Suprapubic skin (tissue), 4 donors: ENCODE measurements around the gene EFEMP2. TPM values are rescaled to one million over a fixed set of nuclear protein-coding genes. Genes with fewer than 3 reads are reported as not detected.

Source experiments
- DNase-seq, 2 donors: peaks; one replicate each; pipeline ENCODE4 v3.0.0-alpha.2; 2019; ENCODE audit warnings: low spot score in 2 of 2
- H3K27ac ChIP-seq: fragments of 200-600 bp; sonication (generic); one replicate; pipeline ENCODE4 v1.5.1; 2019
- H3K27me3 ChIP-seq: fragments of 200-600 bp; sonication (generic); one replicate; pipeline ENCODE4 v1.5.1; 2019
- H3K36me3 ChIP-seq: fragments of 200-600 bp; sonication (generic); one replicate; pipeline ENCODE4 v1.5.1; 2019
- H3K4me1 ChIP-seq: fragments of 200-600 bp; sonication (generic); one replicate; pipeline ENCODE4 v1.5.1; 2019
- H3K4me3 ChIP-seq: fragments of 200-600 bp; sonication (generic); one replicate; pipeline ENCODE4 v1.5.1; 2019; ENCODE audit warnings: mild to moderate bottlenecking
- H3K9me3 ChIP-seq: fragments of 200-600 bp; sonication (generic); one replicate; pipeline ENCODE4 v1.5.1; 2019
- CTCF ChIP-seq, 2 donors: fragments of 200-600 bp in 1 of 2; fragments of 450-650 bp in 1 of 2; sonication (generic) in 1 of 2; IDR thresholded peaks; one replicate each; pipeline ENCODE4 v1.5.1; 2016 to 2019; ENCODE audit warnings: antibody characterized with exemption in 2 of 2, mild to moderate bottlenecking in 1 of 2, moderate library complexity in 1 of 2
- EP300 ChIP-seq: sonication (generic); formaldehyde crosslinking; IDR thresholded peaks from one replicate; pipeline ENCODE4 v1.6.1; 2017; ENCODE audit warnings: antibody characterized with exemption
- POLR2A ChIP-seq, 2 donors: fragments of 450-650 bp; IDR thresholded peaks; one replicate each; pipeline ENCODE4 v1.6.1; 2017; ENCODE audit warnings: antibody characterized with exemption in 2 of 2, mild to moderate bottlenecking in 2 of 2, moderate library complexity in 2 of 2
- POLR2AphosphoS5 ChIP-seq, 3 donors: sonication (generic); formaldehyde crosslinking; IDR thresholded peaks; one replicate each; pipeline ENCODE4 v1.6.1; 2017; ENCODE audit warnings: antibody characterized with exemption in 3 of 3
- WGBS: methylation state at CpG from one replicate; pipeline ENCODE4 v1.1.5; 2018; 5-methylcytosine and 5-hydroxymethylcytosine counted together
- total RNA-seq, 4 donors: library from RNA; depleted of rRNA; stranded (reverse); fragments of >200 nt; gene quantifications; one replicate each; pipeline ENCODE4 v1.1.0, GENCODE V29; 2016

EFEMP2 gene
- total RNA-seq, 4 donors from 2014 or later: 7.3 to 22.0 (median 13.0) TPM

- Histone ChIP-seq H3K4me1 (peaks cover 62% of the 10 kb centered on the region), H3K4me3 (peak overlapping the region; percentile 90), H3K27me3 (no peaks in the 10 kb centered on the region), H3K9me3 (no peaks in the 10 kb centered on the region), H3K27ac (peak overlapping the region; percentile 98), H3K36me3 (peaks cover 21% of the 10 kb centered on the region)
- WGBS: 2% methylated on average over 19 of the region's 60 CpGs
- TF ChIP-seq POLR2AphosphoS5 (IDR thresholded peaks at IDR 0.05) (no peak), POLR2A (IDR thresholded peaks at IDR 0.05) (no peak), EP300 (no peak), CTCF (IDR thresholded peaks at IDR 0.05) (no peak)
- peak; percentile 88 to 89 for DNase-seq
These were observed 47.2 kb upstream of the EFEMP2 start for GRCh38 chr11:65919573-65920371.

GRCh38 chr11:65919141-65919572, 46.6 kb upstream of the EFEMP2 start, which contains the start of gene DRAP1:
TSS of gene DRAP1 (plus strand) at chr11:65919426. CDS start at chr11:65919502, 76 bp downstream.
- Histone ChIP-seq H3K4me1 (peaks cover 67% of the 10 kb centered on the region), H3K4me3 (peak within 1 kb of the TSS; percentile 90), H3K36me3 (peaks cover 16% of the 10 kb centered on the region), H3K27me3 (no peaks in the 10 kb centered on the region), H3K27ac (peak within 1 kb of the TSS; percentile 98), H3K9me3 (no peaks in the 10 kb centered on the region)
- no peak for TF ChIP-seq CTCF (IDR thresholded peaks at IDR 0.05)
- TF ChIP-seq POLR2A (IDR thresholded peaks at IDR 0.05): peak in 1 of 2 donors; percentile 25
- peak in 2 of 3 donors; percentile 59 to 90 for TF ChIP-seq POLR2AphosphoS5 (IDR thresholded peaks at IDR 0.05)
- no CpG with 5 or more reads among the region's 59 CpGs for WGBS
- peak; percentile 99 for DNase-seq

DNA sequence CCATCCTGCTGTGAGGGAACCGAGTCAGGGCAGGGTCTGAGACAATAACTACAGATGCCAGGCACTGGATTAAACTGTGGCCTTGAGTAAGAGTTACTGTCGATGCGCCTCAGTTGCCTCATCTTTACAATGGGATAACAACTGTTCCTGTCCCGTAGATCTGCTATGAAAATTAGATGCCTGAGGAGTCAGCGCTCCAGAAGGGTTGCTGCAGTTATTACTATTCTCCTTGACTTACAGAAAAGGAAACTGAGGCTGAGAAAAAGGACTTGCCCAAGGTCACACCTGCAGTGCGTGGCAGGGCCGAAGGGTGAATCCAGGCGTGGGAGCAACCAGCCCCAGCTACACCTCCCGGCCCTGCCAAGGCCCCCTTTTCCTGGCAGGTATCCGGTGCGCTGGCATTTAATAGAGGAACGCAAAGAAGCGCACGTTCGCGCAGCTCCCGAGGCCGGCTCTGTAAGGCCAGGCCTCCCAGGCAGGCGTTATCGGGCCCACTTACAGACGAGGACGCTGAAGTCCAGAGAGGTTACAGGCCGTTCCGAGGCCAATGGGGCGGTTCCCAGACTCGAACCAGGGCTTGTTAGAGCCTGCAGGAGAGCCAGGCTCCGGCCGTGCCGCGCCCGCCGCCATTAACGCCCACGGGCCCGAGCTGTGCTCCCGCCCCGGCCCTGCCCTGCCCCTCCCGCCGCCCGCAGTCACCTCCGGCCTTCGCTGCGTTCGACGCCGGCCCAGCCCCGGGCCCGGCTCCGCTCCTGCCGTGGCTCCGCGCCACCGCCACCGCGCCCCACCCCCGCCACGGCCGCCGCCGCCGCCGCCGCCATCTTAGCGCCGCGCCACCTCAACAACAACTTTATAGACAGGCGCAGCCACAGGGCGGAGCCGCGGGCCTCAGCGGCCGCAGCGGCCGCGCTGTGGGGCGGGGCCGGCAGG, 45.9 kb upstream of the EFEMP2 start, which contains the start of gene C11orf68:
Gene C11orf68 (minus strand): TSS at position 852 of the 930 bp plus-strand sequence. CDS start 31 bp downstream, at position 821.
- Histone ChIP-seq H3K4me1 (peaks cover 71% of the 10 kb centered on the region), H3K4me3 (peak within 1 kb of the TSS; percentile 90), H3K9me3 (no peaks in the 10 kb centered on the region), H3K36me3 (peaks cover 16% of the 10 kb centered on the region), H3K27ac (peak within 1 kb of the TSS; percentile 98), H3K27me3 (no peaks in the 10 kb centered on the region)
- TF ChIP-seq POLR2A (IDR thresholded peaks at IDR 0.05): peak in 1 of 2 donors; percentile 47
- TF ChIP-seq CTCF (IDR thresholded peaks at IDR 0.05): no peak
- peak; percentile 81 to 82 for DNase-seq
- WGBS: under 1% methylated on average over 29 of the region's 77 CpGs

GRCh38 chr11:65917434-65918210, 45.0 kb upstream of the EFEMP2 start:
- Histone ChIP-seq H3K4me3 (peak overlapping the region; percentile 90), H3K9me3 (no peaks in the 10 kb centered on the region), H3K36me3 (peaks cover 10% of the 10 kb centered on the region), H3K4me1 (peaks cover 74% of the 10 kb centered on the region), H3K27me3 (no peaks in the 10 kb centered on the region), H3K27ac (peak overlapping the region; percentile 98)
- no CpG with 5 or more reads among the region's 35 CpGs for WGBS
- peak in 1 of 2 donors; percentile 74 for DNase-seq
- TF ChIP-seq CTCF (IDR thresholded peaks at IDR 0.05) (no peak), POLR2AphosphoS5 (IDR thresholded peaks at IDR 0.05) (no peak), EP300 (no peak), POLR2A (IDR thresholded peaks at IDR 0.05) (no peak)
